Measurements from ENCODE around the gene VWA5A. TPM values are rescaled to one million over a fixed set of nuclear protein-coding genes. Genes with fewer than 3 reads are reported as not detected.

Gene VWA5A
- total RNA-seq, 2 experiments from 2014 or later = 4.3 to 5.2 TPM

- Mint-ChIP-seq H3K4me1 (peaks cover 4% of the 10 kb centered on the region), H3K27ac (no peak overlapping the region), H3K9me3 (no peaks in the 10 kb centered on the region), H3K4me3 (no peak overlapping the region), H3K36me3 (no peaks in the 10 kb centered on the region), H3K27me3 (peaks cover 40% of the 10 kb centered on the region)
- no peak for DNase-seq
Observed at GRCh38 chr11:124080327-124081001, 34.8 kb upstream of the VWA5A start.

GRCh38 chr11:124081483-124081882, 33.8 kb upstream of the VWA5A start:
- DNase-seq = no peak
- Mint-ChIP-seq H3K4me3 (no peak overlapping the region), H3K27me3 (peaks cover 34% of the 10 kb centered on the region), H3K27ac (no peak overlapping the region), H3K9me3 (no peaks in the 10 kb centered on the region), H3K4me1 (peaks cover 2% of the 10 kb centered on the region), H3K36me3 (no peaks in the 10 kb centered on the region)

- H3K4me1 Mint-ChIP-seq = no peaks in the 10 kb centered on the region
- no peaks in the 10 kb centered on the region for H3K36me3 Mint-ChIP-seq
- no peak overlapping the region for H3K4me3 Mint-ChIP-seq
- DNase-seq = no peak
- H3K9me3 Mint-ChIP-seq = no peaks in the 10 kb centered on the region
- H3K27ac Mint-ChIP-seq = no peak overlapping the region
- H3K27me3 Mint-ChIP-seq = peaks cover 26% of the 10 kb centered on the region
Observed at GRCh38 chr11:124082371-124082770, 32.9 kb upstream of the VWA5A start.

GRCh38 chr11:124085583-124085982, 29.7 kb upstream of the VWA5A start:
- Mint-ChIP-seq H3K36me3 (no peaks in the 10 kb centered on the region), H3K4me1 (no peaks in the 10 kb centered on the region), H3K27me3 (peaks cover 19% of the 10 kb centered on the region), H3K27ac (no peak overlapping the region), H3K4me3 (no peak overlapping the region), H3K9me3 (no peaks in the 10 kb centered on the region)
- no peak for DNase-seq

GRCh38 chr11:124085997-124086846, 29.0 kb upstream of the VWA5A start:
- Mint-ChIP-seq H3K9me3 (no peaks in the 10 kb centered on the region), H3K4me1 (no peaks in the 10 kb centered on the region), H3K36me3 (no peaks in the 10 kb centered on the region), H3K4me3 (no peak overlapping the region), H3K27me3 (peaks cover 19% of the 10 kb centered on the region), H3K27ac (no peak overlapping the region)
- DNase-seq = no peak

DNA sequence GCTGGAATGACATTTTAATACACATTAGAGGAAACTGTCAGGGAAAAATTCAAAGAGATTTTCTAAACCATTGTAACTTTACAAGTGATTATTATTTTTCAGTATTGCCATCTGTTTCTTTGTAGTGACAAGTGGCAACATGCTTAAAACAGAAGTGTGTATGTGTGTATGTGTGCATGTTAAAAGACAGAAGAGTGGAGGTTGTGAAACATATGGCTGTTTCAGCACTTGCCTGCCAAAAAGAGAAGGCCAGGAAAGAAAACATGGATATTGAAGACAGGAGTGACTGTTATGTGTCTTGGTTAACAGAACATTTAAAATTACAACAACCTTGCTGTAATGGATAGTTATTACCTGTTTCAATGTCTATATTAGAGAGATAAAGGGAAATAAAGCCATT, 24.3 kb upstream of the VWA5A start:
- Mint-ChIP-seq H3K9me3 (no peaks in the 10 kb centered on the region), H3K4me1 (no peaks in the 10 kb centered on the region), H3K4me3 (no peak overlapping the region), H3K27me3 (peaks cover 22% of the 10 kb centered on the region), H3K27ac (no peak overlapping the region), H3K36me3 (no peaks in the 10 kb centered on the region)
- no peak for DNase-seq

GRCh38 chr11:124093330-124093729, 21.9 kb upstream of the VWA5A start:
- H3K36me3 Mint-ChIP-seq = no peaks in the 10 kb centered on the region
- no peaks in the 10 kb centered on the region for H3K9me3 Mint-ChIP-seq
- no peak overlapping the region for H3K27ac Mint-ChIP-seq
- no peaks in the 10 kb centered on the region for H3K4me1 Mint-ChIP-seq
- peaks cover 30% of the 10 kb centered on the region for H3K27me3 Mint-ChIP-seq
- no peak for DNase-seq
- H3K4me3 Mint-ChIP-seq = no peak overlapping the region

DNA sequence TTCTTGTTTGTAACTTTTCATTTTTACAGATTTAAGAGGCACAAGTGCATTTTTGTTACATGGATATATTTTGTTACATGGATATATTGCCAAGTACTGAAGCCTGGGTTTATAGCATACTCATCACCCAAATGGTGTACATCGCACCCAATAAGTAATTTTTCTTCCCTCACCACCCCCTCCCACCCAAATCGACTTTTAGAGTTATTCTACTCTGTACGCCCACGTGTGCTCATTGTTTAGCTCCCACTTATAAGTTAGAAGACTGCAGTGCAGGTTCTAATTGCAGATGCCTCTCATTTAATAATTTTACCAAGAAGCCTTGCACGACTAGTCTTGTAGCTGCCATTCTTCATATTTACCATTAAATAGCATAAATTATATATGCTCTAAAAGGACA, 20.5 kb upstream of the VWA5A start:
- Mint-ChIP-seq H3K27ac (no peak overlapping the region), H3K9me3 (no peaks in the 10 kb centered on the region), H3K36me3 (no peaks in the 10 kb centered on the region), H3K4me1 (no peaks in the 10 kb centered on the region), H3K4me3 (no peak overlapping the region), H3K27me3 (peaks cover 37% of the 10 kb centered on the region)
- DNase-seq = no peak

GRCh38 chr11:124096364-124096763, 18.9 kb upstream of the VWA5A start:
- H3K27ac Mint-ChIP-seq = no peak overlapping the region
- no peaks in the 10 kb centered on the region for H3K9me3 Mint-ChIP-seq
- no peaks in the 10 kb centered on the region for H3K4me1 Mint-ChIP-seq
- H3K36me3 Mint-ChIP-seq = no peaks in the 10 kb centered on the region
- no peak for DNase-seq
- peaks cover 38% of the 10 kb centered on the region for H3K27me3 Mint-ChIP-seq
- no peak overlapping the region for H3K4me3 Mint-ChIP-seq

DNA sequence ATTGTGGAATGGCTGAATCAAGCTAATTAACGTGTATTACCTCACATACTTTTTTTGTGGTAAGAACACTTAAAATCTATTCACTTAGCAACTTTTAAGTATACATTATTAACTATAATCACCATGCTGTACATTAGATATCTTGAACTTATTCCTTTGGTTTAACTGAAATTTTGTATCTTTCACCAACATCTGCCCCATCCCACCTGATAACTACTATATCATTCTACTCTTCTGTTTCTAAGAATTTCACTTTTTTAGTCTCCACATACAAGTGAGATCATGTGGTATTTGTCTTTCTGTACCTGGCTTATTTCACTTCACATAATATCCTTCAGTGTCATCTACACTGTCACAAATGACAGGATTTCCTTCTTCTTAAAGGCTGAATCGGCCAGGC, 17.1 kb upstream of the VWA5A start:
- Mint-ChIP-seq H3K27ac (no peak overlapping the region), H3K4me3 (no peak overlapping the region), H3K27me3 (peaks cover 33% of the 10 kb centered on the region), H3K36me3 (no peaks in the 10 kb centered on the region), H3K9me3 (no peaks in the 10 kb centered on the region), H3K4me1 (no peaks in the 10 kb centered on the region)
- no peak for DNase-seq

DNA sequence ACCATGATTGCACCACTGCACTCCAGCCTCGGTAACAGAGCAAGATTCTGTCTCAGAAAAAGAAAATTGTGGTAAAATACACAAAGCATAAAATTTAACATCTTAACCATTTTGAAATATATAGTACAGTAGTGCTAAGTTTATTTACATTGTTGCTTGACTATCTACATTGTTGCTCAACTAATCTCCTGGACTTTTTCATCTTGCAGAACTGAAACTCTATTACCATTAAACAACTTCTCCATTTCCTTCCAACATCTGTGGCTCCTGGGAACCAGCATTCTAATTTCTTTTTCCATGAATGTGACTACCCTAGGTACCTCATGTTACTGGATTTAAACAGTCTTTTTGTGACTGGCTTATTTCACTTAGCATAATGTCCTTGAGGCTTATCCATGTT, 13.5 kb upstream of the VWA5A start:
- Mint-ChIP-seq H3K4me3 (no peak overlapping the region), H3K36me3 (no peaks in the 10 kb centered on the region), H3K9me3 (no peaks in the 10 kb centered on the region), H3K4me1 (no peaks in the 10 kb centered on the region), H3K27me3 (peaks cover 31% of the 10 kb centered on the region), H3K27ac (no peak overlapping the region)
- no peak for DNase-seq

- Mint-ChIP-seq H3K9me3 (no peaks in the 10 kb centered on the region), H3K27me3 (peaks cover 32% of the 10 kb centered on the region), H3K4me3 (no peak overlapping the region), H3K27ac (no peak overlapping the region), H3K36me3 (no peaks in the 10 kb centered on the region), H3K4me1 (no peaks in the 10 kb centered on the region)
- no peak for DNase-seq
Observed at GRCh38 chr11:124108156-124108555, 7.1 kb upstream of the VWA5A start.

DNA sequence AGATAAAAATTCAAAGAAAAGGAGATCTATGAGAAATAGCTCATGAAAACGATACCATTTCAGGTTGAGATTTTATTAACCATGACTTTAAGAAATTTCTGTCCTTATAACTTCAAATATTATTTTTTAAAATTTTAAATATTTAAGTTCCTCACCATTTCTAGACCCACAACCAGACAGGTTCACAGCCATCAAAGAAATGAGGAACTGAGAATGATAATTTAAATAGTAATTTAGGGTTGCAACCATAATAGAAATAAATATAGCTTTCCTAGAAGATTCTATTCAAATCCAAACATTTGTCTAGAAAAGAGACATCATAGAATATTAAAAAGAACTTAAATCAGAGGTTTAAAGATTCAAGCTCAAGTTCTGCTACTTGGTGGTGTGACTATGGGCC, 5.9 kb upstream of the VWA5A start:
- DNase-seq = no peak
- peaks cover 32% of the 10 kb centered on the region for H3K27me3 Mint-ChIP-seq
- no peaks in the 10 kb centered on the region for H3K36me3 Mint-ChIP-seq
- no peaks in the 10 kb centered on the region for H3K4me1 Mint-ChIP-seq
- no peak overlapping the region for H3K4me3 Mint-ChIP-seq
- no peak overlapping the region for H3K27ac Mint-ChIP-seq
- no peaks in the 10 kb centered on the region for H3K9me3 Mint-ChIP-seq

GRCh38 chr11:124110201-124110600, 5.0 kb upstream of the VWA5A start:
- DNase-seq = no peak
- Mint-ChIP-seq H3K4me1 (peaks cover 5% of the 10 kb centered on the region), H3K27me3 (peaks cover 27% of the 10 kb centered on the region), H3K36me3 (no peaks in the 10 kb centered on the region), H3K9me3 (no peaks in the 10 kb centered on the region), H3K4me3 (no peak overlapping the region), H3K27ac (no peak overlapping the region)

- no peak overlapping the region for H3K4me3 Mint-ChIP-seq
- peaks cover 18% of the 10 kb centered on the region for H3K4me1 Mint-ChIP-seq
- no peaks in the 10 kb centered on the region for H3K9me3 Mint-ChIP-seq
- no peak for DNase-seq
- H3K27ac Mint-ChIP-seq = no peak overlapping the region
- H3K36me3 Mint-ChIP-seq = no peaks in the 10 kb centered on the region
- peaks cover 15% of the 10 kb centered on the region for H3K27me3 Mint-ChIP-seq
Observed at GRCh38 chr11:124113890-124114289, 1.4 kb upstream of the VWA5A start.

Measured in activated naive CD8-positive, alpha-beta T cell treated with anti-CD3 and anti-CD28 coated beads for 36 hours (primary cell).